Measurements from ENCODE around the gene LTK. TPM values are rescaled to one million over a fixed set of nuclear protein-coding genes. Genes with fewer than 3 reads are reported as not detected.

Gene LTK
- total RNA-seq, 1 experiment from 2014 or later, result 10.9 TPM

GRCh38 chr15:41495736-41496599, 17.7 kb downstream of the LTK start:
- no peaks in the 10 kb centered on the region for H3K27me3 ChIP-seq (replicated peaks; ENCODE audit: control insufficient read depth, insufficient read depth, low read length)
- BruUV-seq (replicated peaks), result no TSS peak
- no peaks in the 10 kb centered on the region for H3K9me3 ChIP-seq
- ChIA-PET POLR2A (interaction anchor here (1.0 to 1.4 kb wide), 3 partner anchors 27 to 125 kb away, joined by 3 to 6 read pairs (median 4); no protein-coding TSS in a partner anchor), CTCF (interaction anchor here (0.6 to 1.4 kb wide), 3 partner anchors 11 to 278 kb away, joined by 3 read pairs; no protein-coding TSS in a partner anchor)
- peaks cover 10% of the 10 kb centered on the region for H3K36me3 Mint-ChIP-seq (ENCODE audit: insufficient read depth, unreplicated experiment)
- H3K36me3 ChIP-seq (ENCODE audit: control insufficient read depth, insufficient read depth, low read length), result no peaks in the 10 kb centered on the region; the same call in 1 of the 2 replicates
- DNase-seq, result peak; percentile 87 to 90
- H3K27me3 Mint-ChIP-seq (ENCODE audit: insufficient read depth, unreplicated experiment), result no peaks in the 10 kb centered on the region
- H3K27ac Mint-ChIP-seq (ENCODE audit: unreplicated experiment), result peak overlapping the region; percentile 90
- no peaks in the 10 kb centered on the region for H3K9me3 Mint-ChIP-seq (ENCODE audit: unreplicated experiment)
- H3K4me3 Mint-ChIP-seq (ENCODE audit: unreplicated experiment), result peak overlapping the region; percentile 77
- TF ChIP-seq CTCF (IDR thresholded peaks at IDR 0.05; ENCODE audit: insufficient read depth in 1 of 2, low read depth in 1 of 2, low read length in 1 of 2, severe bottlenecking in 1 of 2, unreplicated experiment in 1 of 2), result no peak
- H3K4me1 Mint-ChIP-seq (ENCODE audit: low read depth, unreplicated experiment), result peaks cover 14% of the 10 kb centered on the region
- intact Hi-C loops (cut with micrococcal nuclease; ENCODE audit: unreplicated experiment), result loop anchor here (1.0 kb wide), 1 partner anchor 48 kb away; the partner anchor contains the start of gene RPAP1
- H3K4me1 ChIP-seq, result peaks cover 18% of the 10 kb centered on the region
- H3K4me3 ChIP-seq (ENCODE audit: low read depth, low read length), result peak overlapping the region; percentile 81

- intact Hi-C loops (cut with micrococcal nuclease; ENCODE audit: unreplicated experiment), result loop anchor here (1.0 kb wide), 1 partner anchor 49 kb away; the partner anchor contains the start of gene RPAP1
- BruUV-seq (replicated peaks), result no TSS peak
- POLR2A ChIA-PET, result interaction anchor here (1.0 to 1.4 kb wide), 3 partner anchors 28 to 126 kb away, joined by 3 to 6 read pairs (median 4); no protein-coding TSS in a partner anchor
These were observed 18.5 kb downstream of the LTK start for GRCh38 chr15:41494922-41495735.

More at GRCh38 chr15:41494922-41495735, 18.5 kb downstream of the LTK start:
- peak; percentile 68 to 71 for DNase-seq
- H3K36me3 ChIP-seq (ENCODE audit: control insufficient read depth, insufficient read depth, low read length), result no peaks in the 10 kb centered on the region; the same call in 1 of the 2 replicates
- Mint-ChIP-seq H3K27me3 (ENCODE audit: insufficient read depth, unreplicated experiment) (no peaks in the 10 kb centered on the region), H3K27ac (ENCODE audit: unreplicated experiment) (no peak overlapping the region), H3K4me3 (ENCODE audit: unreplicated experiment) (peak overlapping the region; percentile 77), H3K9me3 (ENCODE audit: unreplicated experiment) (no peaks in the 10 kb centered on the region), H3K4me1 (ENCODE audit: low read depth, unreplicated experiment) (peaks cover 14% of the 10 kb centered on the region), H3K36me3 (ENCODE audit: insufficient read depth, unreplicated experiment) (peaks cover 10% of the 10 kb centered on the region)
- H3K4me1 ChIP-seq, result peaks cover 18% of the 10 kb centered on the region
- no peak for TF ChIP-seq CTCF (IDR thresholded peaks at IDR 0.05; ENCODE audit: insufficient read depth in 1 of 2, low read depth in 1 of 2, low read length in 1 of 2, severe bottlenecking in 1 of 2, unreplicated experiment in 1 of 2)
- H3K9me3 ChIP-seq, result no peaks in the 10 kb centered on the region
- peak overlapping the region; percentile 81 for H3K4me3 ChIP-seq (ENCODE audit: low read depth, low read length)
- CTCF ChIA-PET, result interaction anchor here (0.6 to 1.4 kb wide), 3 partner anchors 12 to 278 kb away, joined by 3 read pairs; no protein-coding TSS in a partner anchor
- no peaks in the 10 kb centered on the region for H3K27me3 ChIP-seq (replicated peaks; ENCODE audit: control insufficient read depth, insufficient read depth, low read length)
